ENCODE results near the gene AASDH.
A peak's percentile ranks its signal among the peaks of the same experiment; 100 is the strongest.

The AASDH gene

GRCh38 chr4:56315543-56315942, 71.7 kb downstream of the AASDH start:
- no peak for DNase-seq

- no peak for DNase-seq
These were observed 72.2 kb downstream of the AASDH start for GRCh38 chr4:56315041-56315440.

GRCh38 chr4:56314207-56314915, 72.9 kb downstream of the AASDH start:
- DNase-seq, result no peak

GRCh38 chr4:56313132-56313531, 74.2 kb downstream of the AASDH start:
- DNase-seq, result no peak

- DNase-seq, result no peak
These were observed 75.9 kb downstream of the AASDH start for GRCh38 chr4:56311299-56311975.

- no peak for DNase-seq
These were observed 76.7 kb downstream of the AASDH start for GRCh38 chr4:56310401-56311125.

- DNase-seq, result no peak
These were observed 78.9 kb downstream of the AASDH start for GRCh38 chr4:56308384-56308783.

- DNase-seq, result no peak
These were observed 79.9 kb downstream of the AASDH start for GRCh38 chr4:56307423-56307822.

- DNase-seq, result peak; percentile 4
These were observed 81.9 kb downstream of the AASDH start for GRCh38 chr4:56305390-56305789.

- no peak for DNase-seq
These were observed 83.4 kb downstream of the AASDH start for GRCh38 chr4:56303921-56304320.

GRCh38 chr4:56302760-56303159, 84.5 kb downstream of the AASDH start:
- DNase-seq, result no peak

GRCh38 chr4:56301997-56302496, 85.2 kb downstream of the AASDH start:
- DNase-seq, result no peak

GRCh38 chr4:56301181-56301996, 85.9 kb downstream of the AASDH start:
- DNase-seq, result peak; percentile 63

- DNase-seq, result no peak
These were observed 89.1 kb downstream of the AASDH start for GRCh38 chr4:56298236-56298635.

- DNase-seq, result no peak
These were observed 89.5 kb downstream of the AASDH start for GRCh38 chr4:56297776-56298175.

GRCh38 chr4:56296526-56296925, 90.8 kb downstream of the AASDH start:
- no peak for DNase-seq

- DNase-seq, result no peak
These were observed 94.2 kb downstream of the AASDH start for GRCh38 chr4:56293121-56293520.

GRCh38 chr4:56289934-56290333, 97.4 kb downstream of the AASDH start:
- no peak for DNase-seq

GRCh38 chr4:56288663-56289062, 98.6 kb downstream of the AASDH start:
- no peak for DNase-seq

All from RPMI8226 (cell line).